Measurements from ENCODE around the gene SLC35G2.

GRCh38 chr3:136862617-136863322 is 43.8 kb downstream of the SLC35G2 start:
- TF ChIP-seq CTCF (IDR thresholded peaks at IDR 0.05; ENCODE audit: insufficient read depth, low read depth, low read length) (no peak), EZH2 (IDR thresholded peaks at IDR 0.05; ENCODE audit: insufficient read depth, low read length) (no peak)

Data from astrocyte (in vitro differentiated cells and primary cell).